ENCODE measurements around the gene CCDC15.
A peak's percentile ranks its signal among the peaks of the same experiment; 100 is the strongest.

Gene CCDC15

GRCh38 chr11:124953753-124954589 lies at the start of gene CCDC15:
CCDC15 (plus strand) TSS chr11:124954202; CDS start chr11:124954733, 531 bp downstream.
- in situ Hi-C loops (cut with MboI; ENCODE audit: low sequenced_read_pairs): loop anchor here (25.0 kb wide), 1 partner anchor 933 kb away; the partner anchor contains the start of gene HYLS1
- peaks cover 9% of the 10 kb centered on the region for H3K4me1 ChIP-seq

GRCh38 chr11:124915541-124916369 lies 38.2 kb upstream of the CCDC15 start:
- Histone ChIP-seq H3K36me3 (replicated peaks) (no peaks in the 10 kb centered on the region), H3K4me3 (no peak overlapping the region), H3K9me3 (no peaks in the 10 kb centered on the region), H3K27me3 (ENCODE audit: low read depth) (0 out of 2 replicates have a peak, but pooled peaks cover 3% of the 10 kb centered on the region), H3K4me1 (no peaks in the 10 kb centered on the region)
- in situ Hi-C loops (cut with MboI; ENCODE audit: low sequenced_read_pairs): no loop called here
- no peak for DNase-seq (ENCODE audit: low spot score in 2 of 2)

More at GRCh38 chr11:124953753-124954589, at the start of gene CCDC15:
- H3K36me3 ChIP-seq (replicated peaks): no peaks in the 10 kb centered on the region
- H3K27me3 ChIP-seq (ENCODE audit: low read depth): no peaks in the 10 kb centered on the region; the same call in 1 of the 2 replicates
- H3K9me3 ChIP-seq: no peaks in the 10 kb centered on the region
- peak within 1 kb of the TSS; percentile 62 for H3K4me3 ChIP-seq
- DNase-seq (ENCODE audit: low spot score in 2 of 2): peak; percentile 98 to 99

GRCh38 chr11:124916370-124916710 lies 37.7 kb upstream of the CCDC15 start:
- Histone ChIP-seq H3K27me3 (ENCODE audit: low read depth) (0 out of 2 replicates have a peak, but pooled peaks cover 3% of the 10 kb centered on the region), H3K4me3 (no peak overlapping the region), H3K9me3 (no peaks in the 10 kb centered on the region), H3K36me3 (replicated peaks) (no peaks in the 10 kb centered on the region), H3K4me1 (no peaks in the 10 kb centered on the region)
- no peak for DNase-seq (ENCODE audit: low spot score in 2 of 2)
- in situ Hi-C loops (cut with MboI; ENCODE audit: low sequenced_read_pairs): no loop called here

- 0 out of 2 replicates have a peak, but pooled peaks cover 3% of the 10 kb centered on the region for H3K27me3 ChIP-seq (ENCODE audit: low read depth)
- no peaks in the 10 kb centered on the region for H3K36me3 ChIP-seq (replicated peaks)
- H3K4me3 ChIP-seq: no peak overlapping the region
- H3K9me3 ChIP-seq: no peaks in the 10 kb centered on the region
- no peak for DNase-seq (ENCODE audit: low spot score in 2 of 2)
- no peaks in the 10 kb centered on the region for H3K4me1 ChIP-seq
- in situ Hi-C loops (cut with MboI; ENCODE audit: low sequenced_read_pairs): no loop called here
These were observed 36.8 kb upstream of the CCDC15 start for GRCh38 chr11:124917115-124917637.

GRCh38 chr11:124918950-124919349 lies 35.1 kb upstream of the CCDC15 start, which contains the start of gene HEPN1:
HEPN1 (plus strand) TSS chr11:124919250.
- in situ Hi-C loops (cut with MboI; ENCODE audit: low sequenced_read_pairs): no loop called here
- no peak within 1 kb of the TSS for H3K4me3 ChIP-seq
- 0 out of 2 replicates have a peak, but pooled peaks cover 3% of the 10 kb centered on the region for H3K27me3 ChIP-seq (ENCODE audit: low read depth)
- no peaks in the 10 kb centered on the region for H3K36me3 ChIP-seq (replicated peaks)
- no peak for DNase-seq (ENCODE audit: low spot score in 2 of 2)
- no peaks in the 10 kb centered on the region for H3K9me3 ChIP-seq
- no peaks in the 10 kb centered on the region for H3K4me1 ChIP-seq

- Histone ChIP-seq H3K4me1 (no peaks in the 10 kb centered on the region), H3K4me3 (no peak overlapping the region), H3K36me3 (replicated peaks) (no peaks in the 10 kb centered on the region), H3K27me3 (ENCODE audit: low read depth) (0 out of 2 replicates have a peak, but pooled peaks cover 3% of the 10 kb centered on the region), H3K9me3 (no peaks in the 10 kb centered on the region)
- no peak for DNase-seq (ENCODE audit: low spot score in 2 of 2)
- in situ Hi-C loops (cut with MboI; ENCODE audit: low sequenced_read_pairs): no loop called here
These were observed 34.1 kb upstream of the CCDC15 start for GRCh38 chr11:124919898-124920297.

- in situ Hi-C loops (cut with MboI; ENCODE audit: low sequenced_read_pairs): no loop called here
- no peak for DNase-seq (ENCODE audit: low spot score in 2 of 2)
- Histone ChIP-seq H3K36me3 (replicated peaks) (no peaks in the 10 kb centered on the region), H3K4me3 (no peak overlapping the region), H3K4me1 (no peaks in the 10 kb centered on the region), H3K27me3 (ENCODE audit: low read depth) (0 out of 2 replicates have a peak, but pooled peaks cover 3% of the 10 kb centered on the region), H3K9me3 (no peaks in the 10 kb centered on the region)
These were observed 33.6 kb upstream of the CCDC15 start for GRCh38 chr11:124920356-124920755.

GRCh38 chr11:124920870-124921609 lies 33.0 kb upstream of the CCDC15 start:
- Histone ChIP-seq H3K27me3 (ENCODE audit: low read depth) (0 out of 2 replicates have a peak, but pooled peaks cover 3% of the 10 kb centered on the region), H3K36me3 (replicated peaks) (no peaks in the 10 kb centered on the region), H3K4me1 (no peaks in the 10 kb centered on the region), H3K4me3 (no peak overlapping the region), H3K9me3 (no peaks in the 10 kb centered on the region)
- DNase-seq (ENCODE audit: low spot score in 2 of 2): no peak
- in situ Hi-C loops (cut with MboI; ENCODE audit: low sequenced_read_pairs): no loop called here

GRCh38 chr11:124922831-124923230 lies 31.2 kb upstream of the CCDC15 start:
- no peaks in the 10 kb centered on the region for H3K4me1 ChIP-seq
- no peak for DNase-seq (ENCODE audit: low spot score in 2 of 2)
- no peaks in the 10 kb centered on the region for H3K9me3 ChIP-seq
- no peak overlapping the region for H3K4me3 ChIP-seq
- 0 out of 2 replicates have a peak, but pooled peaks cover 6% of the 10 kb centered on the region for H3K27me3 ChIP-seq (ENCODE audit: low read depth)
- no peaks in the 10 kb centered on the region for H3K36me3 ChIP-seq (replicated peaks)
- in situ Hi-C loops (cut with MboI; ENCODE audit: low sequenced_read_pairs): no loop called here

- 0 out of 2 replicates have a peak, but pooled peaks cover 4% of the 10 kb centered on the region for H3K27me3 ChIP-seq (ENCODE audit: low read depth)
- H3K9me3 ChIP-seq: no peaks in the 10 kb centered on the region
- no peaks in the 10 kb centered on the region for H3K4me1 ChIP-seq
- in situ Hi-C loops (cut with MboI; ENCODE audit: low sequenced_read_pairs): no loop called here
- no peak for DNase-seq (ENCODE audit: low spot score in 2 of 2)
- H3K4me3 ChIP-seq: no peak overlapping the region
- H3K36me3 ChIP-seq (replicated peaks): no peaks in the 10 kb centered on the region
These were observed 30.7 kb upstream of the CCDC15 start for GRCh38 chr11:124923296-124923695.

GRCh38 chr11:124928942-124929665 lies 24.9 kb upstream of the CCDC15 start:
- no peaks in the 10 kb centered on the region for H3K4me1 ChIP-seq
- no peaks in the 10 kb centered on the region for H3K9me3 ChIP-seq
- in situ Hi-C loops (cut with MboI; ENCODE audit: low sequenced_read_pairs): no loop called here
- H3K36me3 ChIP-seq (replicated peaks): no peaks in the 10 kb centered on the region
- H3K27me3 ChIP-seq (ENCODE audit: low read depth): peaks cover 12% of the 10 kb centered on the region
- DNase-seq (ENCODE audit: low spot score in 2 of 2): no peak
- no peak overlapping the region for H3K4me3 ChIP-seq

GRCh38 chr11:124930799-124931198 lies 23.2 kb upstream of the CCDC15 start:
- no peaks in the 10 kb centered on the region for H3K9me3 ChIP-seq
- H3K27me3 ChIP-seq (ENCODE audit: low read depth): peaks cover 15% of the 10 kb centered on the region
- H3K4me3 ChIP-seq: no peak overlapping the region
- in situ Hi-C loops (cut with MboI; ENCODE audit: low sequenced_read_pairs): no loop called here
- no peaks in the 10 kb centered on the region for H3K36me3 ChIP-seq (replicated peaks)
- H3K4me1 ChIP-seq: no peaks in the 10 kb centered on the region
- DNase-seq (ENCODE audit: low spot score in 2 of 2): no peak

All from HAP-1 (cell line).